HepG2 (cell line): ENCODE measurements around the gene CDYL2.

ENCODE experiments used
- ZNF136 ChIP-seq: sonication (generic); formaldehyde crosslinking; IDR thresholded peaks from 2 replicates; pipeline ENCODE4 v1.8.1; 2022; ENCODE audit warnings: low read depth, mild to moderate bottlenecking, moderate library complexity, missing genetic modification reagents
- ZNF317 ChIP-seq: sonication (generic); formaldehyde crosslinking; IDR thresholded peaks from 2 replicates; pipeline ENCODE4 v1.5.0; 2020; ENCODE audit warnings: mild to moderate bottlenecking, missing genetic modification reagents
- ZSCAN21 ChIP-seq: sonication (generic); formaldehyde crosslinking; IDR thresholded peaks from 2 replicates; pipeline ENCODE4 v1.8.0; 2022; ENCODE audit warnings: mild to moderate bottlenecking, missing genetic modification reagents, moderate library complexity, borderline replicate concordance
- TF ChIP-seq, protein P1 (sequence below): IDR thresholded peaks from 2 replicates; pipeline ENCODE4 v1.6.1; 2018; ENCODE audit warnings: missing genetic modification reagents
- TF ChIP-seq, protein P2 (sequence below): sonication (generic); formaldehyde crosslinking; IDR thresholded peaks from 2 replicates; pipeline ENCODE4 v1.4.0; 2020; ENCODE audit warnings: missing genetic modification reagents

DNA sequence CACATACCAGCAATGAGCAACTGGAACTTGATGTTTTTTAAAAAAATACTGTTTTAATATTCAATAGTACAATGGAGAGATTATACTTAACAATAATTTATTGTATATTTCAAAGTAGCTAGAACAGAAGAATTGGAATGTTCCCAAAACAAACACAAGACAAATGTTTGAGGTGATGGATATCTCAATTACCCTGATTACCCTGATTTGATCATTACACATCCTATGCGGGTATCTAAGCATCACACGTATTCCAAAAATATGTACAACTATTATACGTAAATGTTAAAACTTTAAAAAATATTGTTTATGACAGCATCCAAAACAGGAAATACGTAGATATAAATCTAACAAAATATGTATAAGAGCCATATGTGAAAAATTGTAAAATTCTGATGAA, 166.8 kb downstream of the CDYL2 start:
- TF ChIP-seq ZNF317 (no peak), ZNF136 (CRISPR knock-in tag) (no peak), ZSCAN21 (CRISPR knock-in tag) (no peak)
- TF ChIP-seq, protein P1, sequence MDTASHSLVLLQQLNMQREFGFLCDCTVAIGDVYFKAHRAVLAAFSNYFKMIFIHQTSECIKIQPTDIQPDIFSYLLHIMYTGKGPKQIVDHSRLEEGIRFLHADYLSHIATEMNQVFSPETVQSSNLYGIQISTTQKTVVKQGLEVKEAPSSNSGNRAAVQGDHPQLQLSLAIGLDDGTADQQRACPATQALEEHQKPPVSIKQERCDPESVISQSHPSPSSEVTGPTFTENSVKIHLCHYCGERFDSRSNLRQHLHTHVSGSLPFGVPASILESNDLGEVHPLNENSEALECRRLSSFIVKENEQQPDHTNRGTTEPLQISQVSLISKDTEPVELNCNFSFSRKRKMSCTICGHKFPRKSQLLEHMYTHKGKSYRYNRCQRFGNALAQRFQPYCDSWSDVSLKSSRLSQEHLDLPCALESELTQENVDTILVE (CRISPR knock-in tag): no peak
- TF ChIP-seq, protein P2, sequence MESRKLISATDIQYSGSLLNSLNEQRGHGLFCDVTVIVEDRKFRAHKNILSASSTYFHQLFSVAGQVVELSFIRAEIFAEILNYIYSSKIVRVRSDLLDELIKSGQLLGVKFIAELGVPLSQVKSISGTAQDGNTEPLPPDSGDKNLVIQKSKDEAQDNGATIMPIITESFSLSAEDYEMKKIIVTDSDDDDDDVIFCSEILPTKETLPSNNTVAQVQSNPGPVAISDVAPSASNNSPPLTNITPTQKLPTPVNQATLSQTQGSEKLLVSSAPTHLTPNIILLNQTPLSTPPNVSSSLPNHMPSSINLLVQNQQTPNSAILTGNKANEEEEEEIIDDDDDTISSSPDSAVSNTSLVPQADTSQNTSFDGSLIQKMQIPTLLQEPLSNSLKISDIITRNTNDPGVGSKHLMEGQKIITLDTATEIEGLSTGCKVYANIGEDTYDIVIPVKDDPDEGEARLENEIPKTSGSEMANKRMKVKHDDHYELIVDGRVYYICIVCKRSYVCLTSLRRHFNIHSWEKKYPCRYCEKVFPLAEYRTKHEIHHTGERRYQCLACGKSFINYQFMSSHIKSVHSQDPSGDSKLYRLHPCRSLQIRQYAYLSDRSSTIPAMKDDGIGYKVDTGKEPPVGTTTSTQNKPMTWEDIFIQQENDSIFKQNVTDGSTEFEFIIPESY (CRISPR knock-in tag): no peak
